Smooth muscle cell (in vitro differentiated cells): Measurements from ENCODE around the gene ACADVL. TPM values are rescaled to one million over a fixed set of nuclear protein-coding genes. Genes with fewer than 3 reads are reported as not detected.

Experiments
- DNase-seq: peaks from one replicate; lab custom pipeline; 2025; ENCODE audit not compliant: unreplicated experiment; lab: John Stamatoyannopoulos, UW
- H2AFZ ChIP-seq: fragments of 200-600 bp; sonication (generic); 2 replicates; pipeline ENCODE4 v1.6.0; 2016; ENCODE audit warnings: antibody characterized with exemption, low read depth, mild to moderate bottlenecking
- H3F3A ChIP-seq: fragments of 200-600 bp; sonication (generic); 2 replicates; pipeline ENCODE4 v1.6.0; 2017; ENCODE audit warnings: antibody characterized with exemption, low read depth
- H3K27ac ChIP-seq: fragments of 200-600 bp; sonication (generic); 2 replicates; pipeline ENCODE4 v1.5.1; 2016; ENCODE audit warnings: low read depth, mild to moderate bottlenecking
- H3K27me3 ChIP-seq: fragments of 200-600 bp; sonication (generic); 2 replicates; pipeline ENCODE4 v1.6.1; 2016; ENCODE audit warnings: low read depth, mild to moderate bottlenecking
- H3K36me3 ChIP-seq: fragments of 200-600 bp; sonication (generic); 2 replicates; pipeline ENCODE4 v1.5.1; 2016; ENCODE audit warnings: low read depth
- H3K4me1 ChIP-seq: fragments of 200-600 bp; sonication (generic); 2 replicates; pipeline ENCODE4 v1.5.1; 2016; ENCODE audit warnings: low read depth
- H3K4me2 ChIP-seq: fragments of 200-600 bp; sonication (generic); 2 replicates; pipeline ENCODE4 v1.6.0; 2016; ENCODE audit warnings: mild to moderate bottlenecking
- H3K4me3 ChIP-seq: fragments of 200-600 bp; sonication (generic); 2 replicates; pipeline ENCODE4 v1.5.1; 2016; ENCODE audit warnings: mild to moderate bottlenecking
- H3K79me2 ChIP-seq: fragments of 200-600 bp; sonication (generic); 2 replicates; pipeline ENCODE4 v1.6.0; 2016; ENCODE audit warnings: low read depth, mild to moderate bottlenecking
- H3K9ac ChIP-seq: fragments of 200-600 bp; sonication (generic); 2 replicates; pipeline ENCODE4 v1.6.0; 2016; ENCODE audit warnings: low read depth
- H3K9me3 ChIP-seq: fragments of 200-600 bp; sonication (generic); replicated peaks from 2 replicates; pipeline ENCODE4 v1.5.1; 2016; ENCODE audit warnings: low read depth
- H4K20me1 ChIP-seq: fragments of 200-600 bp; sonication (generic); 2 replicates; pipeline ENCODE4 v1.6.0; 2016; ENCODE audit warnings: low read depth
- CTCF ChIP-seq: fragments of 200-600 bp; sonication (generic); IDR thresholded peaks from 2 replicates; pipeline ENCODE4 v1.5.1; 2017; ENCODE audit warnings: borderline replicate concordance, mild to moderate bottlenecking, antibody characterized with exemption; ENCODE audit not compliant: insufficient read depth, poor library complexity, severe bottlenecking
- WGBS: methylation state at CpG from one replicate; pipeline ENCODE4 v1.1.7; 2016; ENCODE audit warnings: low lambda C conversion rate; 5-methylcytosine and 5-hydroxymethylcytosine counted together
- polyA plus RNA-seq: library from polyadenylated mRNA; unstranded; fragments of >200 nt; fragmentation: Nextera tagmentation; extraction: Ambion mirVana; gene quantifications from 2 replicates; pipeline ENCODE4 v1.2.1, GENCODE V29; 2016
- total RNA-seq: library from RNA; depleted of rRNA; stranded (reverse); fragments of >200 nt; gene quantifications from 2 replicates; pipeline ENCODE4 v1.2.3, GENCODE V29; 2014

The ACADVL gene
- total and polyA plus RNA-seq, 2 experiments from 2014 or later: 185 to 331 TPM

GRCh38 chr17:7196651-7197401 is 22.9 kb upstream of the ACADVL start:
- no peak overlapping the region for H3K27ac ChIP-seq
- TF ChIP-seq CTCF: no peak
- H2AFZ ChIP-seq: no peak overlapping the region
- H3K4me1 ChIP-seq: no peaks in the 10 kb centered on the region
- no peak overlapping the region for H3K4me3 ChIP-seq
- 96% methylated on average over 22 of the region's 22 CpGs for WGBS
- no peaks in the 10 kb centered on the region for H3K36me3 ChIP-seq
- no peak for DNase-seq
- H3K4me2 ChIP-seq: no peak overlapping the region
- no peaks in the 10 kb centered on the region for H3K27me3 ChIP-seq
- no peaks in the 10 kb centered on the region for H3K9me3 ChIP-seq
- no peaks in the 10 kb centered on the region for H3K79me2 ChIP-seq
- no peak overlapping the region for H3K9ac ChIP-seq
- no peaks in the 10 kb centered on the region for H4K20me1 ChIP-seq
- H3F3A ChIP-seq: no peaks in the 10 kb centered on the region

- Histone ChIP-seq H3K4me1 (peaks cover 19% of the 10 kb centered on the region), H3K4me3 (no peak overlapping the region), H4K20me1 (peaks cover 32% of the 10 kb centered on the region), H2AFZ (no peak overlapping the region), H3F3A (no peaks in the 10 kb centered on the region), H3K9me3 (no peaks in the 10 kb centered on the region), H3K79me2 (peaks cover 7% of the 10 kb centered on the region), H3K4me2 (no peak overlapping the region), H3K9ac (no peak overlapping the region), H3K36me3 (no peaks in the 10 kb centered on the region), H3K27ac (no peak overlapping the region), H3K27me3 (no peaks in the 10 kb centered on the region)
- TF ChIP-seq CTCF: no peak
- DNase-seq: no peak
- 95% methylated on average over 16 of the region's 16 CpGs for WGBS
Observed at GRCh38 chr17:7203391-7203790, 16.3 kb upstream of the ACADVL start.

- peaks cover 17% of the 10 kb centered on the region for H3K79me2 ChIP-seq
- no peak for DNase-seq
- H4K20me1 ChIP-seq: peaks cover 42% of the 10 kb centered on the region
- H3K27ac ChIP-seq: peak overlapping the region; percentile 11
- peak overlapping the region; percentile 55 for H3K4me3 ChIP-seq
- H3K9me3 ChIP-seq: no peaks in the 10 kb centered on the region
- H3K9ac ChIP-seq: peak overlapping the region; percentile 47
- peaks cover 28% of the 10 kb centered on the region for H3K4me1 ChIP-seq
- no peaks in the 10 kb centered on the region for H3K36me3 ChIP-seq
- no peaks in the 10 kb centered on the region for H3F3A ChIP-seq
- H2AFZ ChIP-seq: no peak overlapping the region
- TF ChIP-seq CTCF: no peak
- 95% methylated on average over 14 of the region's 15 CpGs for WGBS
- H3K27me3 ChIP-seq: no peaks in the 10 kb centered on the region
- peak overlapping the region; percentile 80 for H3K4me2 ChIP-seq
Observed at GRCh38 chr17:7204336-7204735, 15.4 kb upstream of the ACADVL start.
